ENCODE results near the gene NOP53. TPM values are rescaled to one million over a fixed set of nuclear protein-coding genes. Genes with fewer than 3 reads are reported as not detected.
"Not testable (repeated sequence)": the region's sequence is repeated elsewhere in the genome, so short reads cannot be mapped to it uniquely, and the experiment has no call there.

The NOP53 gene
- total RNA-seq, 2 donors from 2014 or later, result 145 to 257 TPM

DNA sequence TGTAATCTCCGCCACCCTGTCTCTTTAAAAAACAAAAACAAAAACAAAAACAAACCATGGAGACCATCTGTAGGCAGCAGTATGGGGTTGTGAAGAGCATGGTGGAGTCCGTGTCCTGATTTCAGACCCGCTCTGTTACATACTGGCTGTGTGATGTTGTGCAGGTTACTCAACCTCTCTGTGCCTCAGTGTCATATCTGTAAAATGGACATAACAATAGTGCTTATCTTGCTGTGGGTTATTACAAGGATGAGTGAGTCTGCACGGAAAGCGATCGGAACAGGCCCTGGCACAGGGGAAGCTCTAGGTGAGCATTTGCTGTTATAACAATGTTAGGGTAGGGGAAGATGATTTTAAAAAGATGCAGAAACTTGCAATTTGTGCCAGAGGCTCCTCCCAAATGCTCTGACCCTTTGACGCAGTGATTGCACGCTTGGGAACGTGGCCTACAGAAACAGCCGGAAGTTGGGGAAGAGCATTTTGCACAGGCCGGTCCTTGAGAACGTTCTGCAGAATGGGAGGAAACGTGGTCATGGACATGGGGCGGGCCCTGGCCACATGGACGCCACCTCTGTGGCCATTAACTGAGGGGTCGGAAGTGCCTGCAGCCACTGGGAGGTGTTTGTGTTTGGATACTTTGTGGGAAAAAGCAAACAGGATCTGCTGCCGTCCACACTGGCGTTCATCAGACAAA, 17.4 kb downstream of the NOP53 start:
- TF ChIP-seq, protein P1, sequence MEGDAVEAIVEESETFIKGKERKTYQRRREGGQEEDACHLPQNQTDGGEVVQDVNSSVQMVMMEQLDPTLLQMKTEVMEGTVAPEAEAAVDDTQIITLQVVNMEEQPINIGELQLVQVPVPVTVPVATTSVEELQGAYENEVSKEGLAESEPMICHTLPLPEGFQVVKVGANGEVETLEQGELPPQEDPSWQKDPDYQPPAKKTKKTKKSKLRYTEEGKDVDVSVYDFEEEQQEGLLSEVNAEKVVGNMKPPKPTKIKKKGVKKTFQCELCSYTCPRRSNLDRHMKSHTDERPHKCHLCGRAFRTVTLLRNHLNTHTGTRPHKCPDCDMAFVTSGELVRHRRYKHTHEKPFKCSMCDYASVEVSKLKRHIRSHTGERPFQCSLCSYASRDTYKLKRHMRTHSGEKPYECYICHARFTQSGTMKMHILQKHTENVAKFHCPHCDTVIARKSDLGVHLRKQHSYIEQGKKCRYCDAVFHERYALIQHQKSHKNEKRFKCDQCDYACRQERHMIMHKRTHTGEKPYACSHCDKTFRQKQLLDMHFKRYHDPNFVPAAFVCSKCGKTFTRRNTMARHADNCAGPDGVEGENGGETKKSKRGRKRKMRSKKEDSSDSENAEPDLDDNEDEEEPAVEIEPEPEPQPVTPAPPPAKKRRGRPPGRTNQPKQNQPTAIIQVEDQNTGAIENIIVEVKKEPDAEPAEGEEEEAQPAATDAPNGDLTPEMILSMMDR (IDR thresholded peaks at IDR 0.05), result no peak
- H3K27me3 ChIP-seq, result no peaks in the 10 kb centered on the region
- DNase-seq, result no peak
- intact Hi-C loops (cut with DNase I), result no loop called here
- no peaks in the 10 kb centered on the region for H3K4me1 ChIP-seq
- no peak overlapping the region for H3K4me3 ChIP-seq
- no peak overlapping the region for H3K9ac ChIP-seq (ENCODE audit: low read depth in 2 of 2, low read length in 2 of 2)
- H3K9me3 ChIP-seq, result no peaks in the 10 kb centered on the region
- no peaks in the 10 kb centered on the region for H3K36me3 ChIP-seq
- H3K27ac ChIP-seq, result no peak overlapping the region

- H3K27me3 ChIP-seq; H3K4me1 ChIP-seq; H3K4me3 ChIP-seq; DNase-seq; H3K36me3 ChIP-seq; H3K9ac ChIP-seq (ENCODE audit: low read depth in 2 of 2, low read length in 2 of 2); intact Hi-C loops (cut with DNase I); H3K9me3 ChIP-seq; H3K27ac ChIP-seq: not testable (repeated sequence)
These were observed 19.4 kb downstream of the NOP53 start for GRCh38 chr19:47764705-47765104.

DNA sequence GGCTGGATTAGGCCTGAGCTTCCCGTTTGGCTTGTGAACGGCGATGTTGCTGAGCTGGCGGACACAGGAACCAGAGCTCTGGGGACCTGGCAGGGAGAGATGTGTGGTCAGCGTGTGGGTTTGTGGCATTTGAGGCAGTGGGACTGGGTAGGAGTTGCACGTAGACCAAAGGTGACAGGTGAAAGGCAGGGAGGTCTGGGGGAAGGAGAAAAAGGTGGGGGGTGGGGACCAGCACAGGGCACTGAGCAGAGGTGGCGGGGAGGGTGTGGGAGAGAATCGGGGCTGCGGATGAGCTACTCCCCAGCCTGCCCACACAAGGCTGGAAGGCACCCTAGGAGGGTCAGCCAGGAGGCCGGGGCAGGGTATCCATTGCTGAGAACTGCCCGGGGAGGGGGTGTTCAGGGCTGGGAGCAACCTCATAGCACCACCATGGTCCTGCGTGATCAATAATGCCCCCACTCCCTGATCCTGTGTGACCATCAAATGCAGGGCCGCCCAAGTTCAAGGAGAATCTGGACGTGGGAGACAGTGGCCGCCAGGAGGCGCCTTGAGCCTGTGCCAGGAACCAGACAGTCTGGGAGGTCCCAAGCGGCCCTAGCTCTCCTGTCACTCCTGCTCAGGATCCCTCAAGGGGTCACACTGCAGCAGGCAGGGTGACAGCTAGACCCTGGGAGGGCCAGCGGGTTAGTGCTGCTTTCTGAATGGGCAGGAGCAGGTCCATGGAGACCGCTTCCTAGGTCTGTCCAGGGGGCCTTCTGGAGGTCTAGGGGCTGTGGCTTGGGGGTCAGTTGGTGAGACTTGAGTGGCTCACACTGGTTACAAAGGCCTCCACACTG, 20.4 kb downstream of the NOP53 start:
- intact Hi-C loops (cut with DNase I), result loop anchor here (2.0 kb wide), 1 partner anchor 25 kb away; no protein-coding TSS in a partner anchor
- Histone ChIP-seq H3K4me1 (no peaks in the 10 kb centered on the region), H3K4me3 (no peak overlapping the region), H3K9me3 (no peaks in the 10 kb centered on the region), H3K27ac (no peak overlapping the region), H3K27me3 (no peaks in the 10 kb centered on the region), H3K36me3 (no peaks in the 10 kb centered on the region), H3K9ac (ENCODE audit: low read depth in 2 of 2, low read length in 2 of 2) (no peak overlapping the region)
- DNase-seq, result peak; percentile 68
- TF ChIP-seq, protein P1 (IDR thresholded peaks at IDR 0.05), result peak; percentile 78

DNA sequence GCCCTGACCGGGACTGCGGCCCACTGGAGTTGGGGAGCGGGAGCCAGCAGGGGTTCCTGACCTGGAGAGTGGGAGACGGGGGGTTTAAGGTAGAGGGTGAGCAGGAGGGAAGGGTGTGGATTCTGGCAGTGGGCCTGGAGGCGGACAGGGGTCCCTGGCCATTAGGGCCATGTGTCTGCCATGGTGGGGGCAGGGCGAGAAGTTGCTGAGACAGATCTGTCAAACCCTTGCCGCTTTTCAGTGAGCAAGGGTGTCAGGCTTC, 20.9 kb downstream of the NOP53 start:
- DNase-seq, result no peak
- Histone ChIP-seq H3K9ac (ENCODE audit: low read depth in 2 of 2, low read length in 2 of 2) (no peak overlapping the region), H3K4me1 (no peaks in the 10 kb centered on the region), H3K27me3 (no peaks in the 10 kb centered on the region), H3K4me3 (no peak overlapping the region), H3K27ac (no peak overlapping the region), H3K9me3 (no peaks in the 10 kb centered on the region), H3K36me3 (no peaks in the 10 kb centered on the region)
- intact Hi-C loops (cut with DNase I), result loop anchor here (2.0 kb wide), 1 partner anchor 25 kb away; no protein-coding TSS in a partner anchor
- TF ChIP-seq, protein P1 (IDR thresholded peaks at IDR 0.05), result no peak

GRCh38 chr19:47766670-47767069, 21.3 kb downstream of the NOP53 start:
- TF ChIP-seq, protein P1 (IDR thresholded peaks at IDR 0.05), result no peak
- intact Hi-C loops (cut with DNase I), result loop anchor here (2.0 kb wide), 1 partner anchor 24 kb away; no protein-coding TSS in a partner anchor
- H3K27me3 ChIP-seq, result no peaks in the 10 kb centered on the region
- H3K9me3 ChIP-seq, result no peaks in the 10 kb centered on the region
- H3K4me3 ChIP-seq, result no peak overlapping the region
- no peaks in the 10 kb centered on the region for H3K36me3 ChIP-seq
- H3K9ac ChIP-seq (ENCODE audit: low read depth in 2 of 2, low read length in 2 of 2), result no peak overlapping the region
- H3K4me1 ChIP-seq, result no peaks in the 10 kb centered on the region
- DNase-seq, result no peak
- H3K27ac ChIP-seq, result no peak overlapping the region

DNA sequence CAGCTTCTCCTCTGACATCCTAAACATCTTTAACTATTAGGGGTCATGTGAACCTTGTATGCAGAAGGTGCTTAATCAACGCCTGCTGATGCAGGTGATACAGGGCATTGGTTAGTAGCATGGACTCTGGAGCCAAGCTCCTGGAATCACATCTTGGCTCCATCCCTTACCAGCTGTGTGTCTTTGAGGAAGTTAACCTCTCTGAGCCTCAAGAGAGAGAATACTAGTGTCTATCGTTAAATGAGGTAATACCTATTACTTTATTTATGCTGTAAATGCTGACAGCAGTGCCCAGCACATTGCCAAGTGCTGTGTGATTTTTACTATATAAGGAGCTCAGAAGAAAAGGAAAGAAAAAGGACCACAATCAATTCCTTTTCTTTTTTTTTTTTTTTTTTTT, 22.0 kb downstream of the NOP53 start:
- intact Hi-C loops (cut with DNase I), result loop anchor here (2.0 kb wide), 1 partner anchor 23 kb away; no protein-coding TSS in a partner anchor
- H3K36me3 ChIP-seq, result no peaks in the 10 kb centered on the region
- no peaks in the 10 kb centered on the region for H3K9me3 ChIP-seq
- H3K27ac ChIP-seq, result no peak overlapping the region
- no peaks in the 10 kb centered on the region for H3K27me3 ChIP-seq
- TF ChIP-seq, protein P1 (IDR thresholded peaks at IDR 0.05), result no peak
- DNase-seq, result no peak
- H3K4me3 ChIP-seq, result no peak overlapping the region
- no peak overlapping the region for H3K9ac ChIP-seq (ENCODE audit: low read depth in 2 of 2, low read length in 2 of 2)
- H3K4me1 ChIP-seq, result no peaks in the 10 kb centered on the region

All from colonic mucosa (tissue), 4 donors.